ENCODE measurements around the gene SRD5A3. TPM values are rescaled to one million over a fixed set of nuclear protein-coding genes. Genes with fewer than 3 reads are reported as not detected.

The SRD5A3 gene
- total and polyA plus RNA-seq, 10 of the 15 experiments (the other 5 are each of a cell fraction or from before 2014, with no cell fraction given) = 1.6 to 20.4 (median 6.1) TPM

- no peaks in the 10 kb centered on the region for H3K4me1 ChIP-seq (ENCODE audit: control insufficient read depth, insufficient read depth, low read length)
- intact Hi-C loops (cut with micrococcal nuclease; ENCODE audit: unreplicated experiment) = no loop called here
- ChIA-PET RAD21 (ENCODE audit: unreplicated experiment) (no interaction called here), SMC1A (ENCODE audit: uncharacterized antibody, unreplicated experiment) (no interaction called here), POLR2A (no interaction called here), CTCF (no interaction called here)
- ATAC-seq (no peak), FAIRE-seq (no peak), DNase-seq (ENCODE audit: low read depth, low spot score) (no peak)
- no peaks in the 10 kb centered on the region for H3K27me3 ChIP-seq (replicated peaks in 1 of 2; ENCODE audit: control insufficient read depth in 2 of 2, insufficient read depth in 2 of 2, low read length in 1 of 2)
- H2AFZ ChIP-seq (ENCODE audit: control insufficient read depth, low read depth, low read length) = no peak overlapping the region
- H3K36me3 ChIP-seq (ENCODE audit: control insufficient read depth in 2 of 2, insufficient read depth in 2 of 2, low read length in 1 of 2) = no peaks in the 10 kb centered on the region
- no peak overlapping the region for H3K4me2 ChIP-seq (ENCODE audit: control insufficient read depth, insufficient read depth)
- no peak overlapping the region for H3K27ac ChIP-seq (ENCODE audit: control insufficient read depth, insufficient read depth)
- TF ChIP-seq ZNF207 (IDR thresholded peaks at IDR 0.05; ENCODE audit: borderline replicate concordance) = no peak
- TF ChIP-seq SRF (IDR thresholded peaks at IDR 0.05; ENCODE audit: low read depth in 2 of 2, low read length in 2 of 2) = no peak
- no peak for TF ChIP-seq FOXK2 (IDR thresholded peaks at IDR 0.05)
- TF ChIP-seq SREBF1 (IDR thresholded peaks at IDR 0.05; ENCODE audit: low read length) = no peak
- TF ChIP-seq RELA (IDR thresholded peaks at IDR 0.05; ENCODE audit: borderline replicate concordance, partially characterized antibody) = no peak
- no peak for TF ChIP-seq CHD1 (IDR thresholded peaks at IDR 0.05; ENCODE audit: low read depth, low read length)
- TF ChIP-seq ZBED1 (IDR thresholded peaks at IDR 0.05; ENCODE audit: borderline replicate concordance) = no peak
- no peak for TF ChIP-seq JUNB (IDR thresholded peaks at IDR 0.05)
- no peak for TF ChIP-seq ASH2L (IDR thresholded peaks at IDR 0.05; ENCODE audit: borderline replicate concordance, low read depth)
- TF ChIP-seq PML (IDR thresholded peaks at IDR 0.05; ENCODE audit: low read length) = no peak
- TF ChIP-seq IRF3 (IDR thresholded peaks at IDR 0.05) = no peak
- no peak for TF ChIP-seq PKNOX1 (IDR thresholded peaks at IDR 0.05)
- TF ChIP-seq KLF5 (IDR thresholded peaks at IDR 0.05; ENCODE audit: partially characterized antibody) = no peak
- no peak for TF ChIP-seq MAX (IDR thresholded peaks at IDR 0.05; ENCODE audit: low read depth, low read length)
- TF ChIP-seq CUX1 (IDR thresholded peaks at IDR 0.05; ENCODE audit: insufficient replicate concordance, low read depth, low read length) = no peak
- no peaks in the 10 kb centered on the region for H3K79me2 ChIP-seq (ENCODE audit: control insufficient read depth, insufficient read depth, low read length)
- 74% methylated on average over 4 of the region's 4 CpGs for WGBS (ENCODE audit: insufficient coverage, insufficient replicate concordance, low lambda C conversion rate, missing lambda C conversion rate)
- no peak overlapping the region for H3K4me3 ChIP-seq
- in situ Hi-C loops (cut with MboI) = no loop called here
- no peak overlapping the region for H3K9ac ChIP-seq (ENCODE audit: control insufficient read depth, insufficient read depth, low read length)
- BruUV-seq (replicated peaks) = no TSS peak
- H3K9me3 ChIP-seq (replicated peaks; ENCODE audit: control insufficient read depth, insufficient read depth, low read length) = no peaks in the 10 kb centered on the region
- no peaks in the 10 kb centered on the region for H4K20me1 ChIP-seq (ENCODE audit: control insufficient read depth, insufficient read depth)
Observed at GRCh38 chr4:55338486-55338885, 7.6 kb upstream of the SRD5A3 start.

Data from GM12878 (cell line).